Right atrium auricular region (tissue), 2 donors: ENCODE data around the gene ALAS1. TPM values are rescaled to one million over a fixed set of nuclear protein-coding genes. Genes with fewer than 3 reads are reported as not detected.
A peak's percentile ranks its signal among the peaks of the same experiment; 100 is the strongest.

Experiments
- DNase-seq: peaks from one replicate; pipeline ENCODE4 v3.0.0-alpha.2; 2019; ENCODE audit warnings: low spot score
- H3K27ac ChIP-seq, 2 donors: fragments of 200-600 bp; sonication (generic); 1 replicate in 1 of 2; 2 replicates in 1 of 2; pipeline ENCODE4 v1.5.1; 2016 to 2019
- H3K27me3 ChIP-seq, 2 donors: fragments of 200-600 bp; sonication (generic); one replicate each; pipeline versions ENCODE4 v1.5.1 to v1.6.0; 2017 to 2019
- H3K36me3 ChIP-seq: fragments of 200-600 bp; sonication (generic); one replicate; pipeline ENCODE4 v1.5.1; 2016
- H3K4me1 ChIP-seq, 2 donors: fragments of 200-600 bp; sonication (generic); one replicate each; pipeline versions ENCODE4 v1.5.1 to v1.6.0; 2017 to 2019
- H3K4me3 ChIP-seq, 2 donors: fragments of 200-600 bp; sonication (generic); 1 replicate in 1 of 2; 2 replicates in 1 of 2; pipeline ENCODE4 v1.5.1; 2017 to 2019; ENCODE audit warnings: mild to moderate bottlenecking in 1 of 2, moderate library complexity in 1 of 2
- H3K9me3 ChIP-seq, 2 donors: fragments of 200-600 bp; sonication (generic); one replicate each; pipeline ENCODE4 v1.5.1; 2019
- CTCF ChIP-seq, 2 donors: fragments of 200-600 bp; sonication (generic); IDR thresholded peaks; one replicate each; pipeline ENCODE4 v1.5.1; 2019; ENCODE audit warnings: antibody characterized with exemption in 2 of 2
- total RNA-seq, 2 donors: library from RNA; depleted of rRNA; stranded (reverse); fragments of >200 nt; gene quantifications; one replicate each; pipeline ENCODE4 v1.1.0, GENCODE V29; 2016

The ALAS1 gene
- total RNA-seq, 2 donors from 2014 or later: 69.7 to 103 TPM

DNA sequence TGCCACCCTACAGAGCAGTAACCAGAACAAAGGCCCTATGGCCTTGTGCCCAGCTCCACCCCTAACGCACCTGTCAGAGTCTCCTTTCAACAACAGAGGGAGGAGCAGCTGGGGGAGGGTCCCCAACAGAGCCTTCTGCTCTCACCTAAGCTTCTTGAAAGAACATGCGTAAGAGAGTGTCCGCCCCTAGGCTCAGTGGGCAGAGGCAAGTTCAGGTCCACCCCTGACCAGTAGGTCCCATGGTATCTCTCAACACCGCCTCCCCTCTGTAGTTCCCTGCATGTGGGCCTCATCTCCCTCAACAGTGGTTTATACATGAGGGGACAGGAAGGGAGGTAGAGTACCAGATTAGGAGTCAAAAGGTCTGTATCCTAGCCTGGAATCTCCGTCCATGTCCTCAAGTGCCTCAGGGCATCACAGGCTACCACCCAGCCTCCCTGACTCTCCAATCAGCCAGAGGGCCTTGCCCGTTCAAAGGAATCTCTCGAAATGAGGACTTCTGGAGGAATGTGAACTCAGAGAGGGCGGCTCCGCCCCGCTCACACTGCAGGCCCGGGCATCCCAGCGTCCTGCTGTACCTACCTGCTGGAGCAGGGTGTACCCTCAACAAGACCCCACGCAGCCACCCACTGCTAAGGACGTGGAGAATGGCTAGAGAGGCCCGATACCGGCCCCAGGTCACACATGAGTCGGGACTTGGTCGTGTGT, 44.4 kb upstream of the ALAS1 start:
- no peak for DNase-seq
- Histone ChIP-seq H3K4me3 (peak overlapping the region; percentile 38 to 70), H3K4me1 (peaks cover 0 to 16% of the 10 kb centered on the region in 2 donors), H3K36me3 (no peaks in the 10 kb centered on the region), H3K27ac (peak overlapping the region; percentile 83 to 87), H3K27me3 (no peaks in the 10 kb centered on the region), H3K9me3 (no peaks in the 10 kb centered on the region)
- no peak for TF ChIP-seq CTCF (IDR thresholded peaks at IDR 0.05)

- Histone ChIP-seq H3K4me1 (peaks cover 0 to 16% of the 10 kb centered on the region in 2 donors), H3K27me3 (no peaks in the 10 kb centered on the region), H3K9me3 (no peaks in the 10 kb centered on the region), H3K4me3 (peak within 1 kb of the TSS; percentile 38 to 70), H3K36me3 (no peaks in the 10 kb centered on the region), H3K27ac (peak within 1 kb of the TSS; percentile 83 to 87)
- peak; percentile 13 to 17 for TF ChIP-seq CTCF (IDR thresholded peaks at IDR 0.05)
- peak; percentile 99 for DNase-seq
Measured at GRCh38 chr3:52154135-52155094, 43.5 kb upstream of the ALAS1 start, which contains the start of gene POC1A. TSS of gene POC1A (minus strand) at chr3:52154423. CDS start at chr3:52154372, 51 bp downstream.

DNA sequence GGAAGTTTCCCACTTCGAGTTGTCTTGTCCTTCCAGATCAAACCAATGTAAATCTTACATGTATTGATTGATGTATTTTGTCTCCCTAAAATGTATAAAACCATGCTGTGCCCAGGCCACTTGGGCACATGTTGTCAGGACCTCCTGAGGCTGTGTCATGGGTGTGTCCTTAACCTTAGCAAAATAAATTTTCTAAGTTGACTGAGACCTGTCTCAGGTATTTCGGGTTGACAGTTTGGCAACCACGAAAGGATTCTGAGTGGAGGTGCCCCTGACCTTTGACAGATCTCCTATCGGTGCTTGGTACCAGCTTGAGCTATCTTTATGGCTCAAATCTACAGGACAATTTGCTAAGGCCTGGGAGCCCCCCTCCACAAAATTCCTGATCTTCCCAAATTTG, 42.0 kb upstream of the ALAS1 start:
- H3K36me3 ChIP-seq: no peaks in the 10 kb centered on the region
- no peak for DNase-seq
- H3K27ac ChIP-seq: no peak overlapping the region
- peaks cover 0 to 16% of the 10 kb centered on the region in 2 donors for H3K4me1 ChIP-seq
- H3K9me3 ChIP-seq: no peaks in the 10 kb centered on the region
- H3K27me3 ChIP-seq: no peaks in the 10 kb centered on the region
- no peak overlapping the region for H3K4me3 ChIP-seq
- TF ChIP-seq CTCF (IDR thresholded peaks at IDR 0.05): no peak

DNA sequence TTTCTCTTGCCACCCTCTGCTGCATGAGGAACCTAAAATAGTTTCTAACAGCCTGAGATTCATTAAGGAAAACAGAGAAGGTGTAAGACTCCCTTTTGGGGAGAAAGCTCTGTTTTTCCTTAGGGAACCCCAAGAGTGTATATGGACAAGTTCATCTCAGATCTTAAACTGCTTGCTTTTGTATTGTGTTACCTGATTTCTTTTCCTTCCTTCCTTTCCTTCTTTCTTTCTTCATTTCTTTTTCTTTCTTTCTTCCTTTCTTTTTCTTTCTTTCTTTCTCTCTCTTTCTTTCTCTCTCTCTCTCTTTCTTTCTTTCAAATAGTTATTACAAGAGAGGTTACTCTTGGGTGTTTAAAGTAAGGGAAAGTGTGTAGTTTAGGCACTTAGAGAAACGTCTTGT, 38.5 kb upstream of the ALAS1 start:
- TF ChIP-seq CTCF (IDR thresholded peaks at IDR 0.05): no peak
- DNase-seq: no peak
- peaks cover 0 to 5% of the 10 kb centered on the region in 2 donors for H3K4me1 ChIP-seq
- H3K4me3 ChIP-seq: no peak overlapping the region
- no peaks in the 10 kb centered on the region for H3K36me3 ChIP-seq
- no peaks in the 10 kb centered on the region for H3K27me3 ChIP-seq
- no peak overlapping the region for H3K27ac ChIP-seq
- no peaks in the 10 kb centered on the region for H3K9me3 ChIP-seq

DNA sequence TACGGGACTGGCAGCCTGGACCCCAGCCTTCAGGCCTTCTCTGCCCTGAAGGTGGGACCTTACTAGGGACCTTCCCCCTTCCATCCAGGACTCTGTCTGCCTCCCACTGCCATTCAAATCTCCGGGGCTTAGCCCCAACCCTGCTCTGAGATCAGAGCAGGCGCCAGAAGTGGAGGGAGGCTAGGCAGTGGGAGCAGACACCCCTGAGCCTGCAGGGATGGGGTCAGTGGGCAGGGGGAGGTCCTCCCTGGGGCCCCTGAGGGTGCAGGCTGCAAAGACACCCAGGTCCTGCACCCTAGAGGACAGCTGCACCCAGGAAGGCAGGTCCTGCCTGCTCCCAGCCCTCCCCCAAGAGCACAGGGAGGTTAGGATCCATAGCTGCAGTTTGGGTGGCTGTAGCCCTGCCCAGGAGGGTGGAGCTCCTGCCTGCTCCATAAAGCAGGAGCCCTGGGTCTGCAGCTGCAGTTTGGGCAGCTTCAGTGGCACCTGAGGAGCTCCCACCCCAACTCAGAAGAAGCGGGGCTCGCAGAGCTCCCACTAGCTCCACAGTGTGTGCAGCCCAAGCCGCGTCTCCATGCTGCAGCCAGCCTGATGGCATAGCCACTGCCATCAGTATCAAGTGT, 35.6 kb upstream of the ALAS1 start:
- DNase-seq: no peak
- Histone ChIP-seq H3K27me3 (no peaks in the 10 kb centered on the region), H3K36me3 (no peaks in the 10 kb centered on the region), H3K4me1 (no peaks in the 10 kb centered on the region), H3K9me3 (no peaks in the 10 kb centered on the region), H3K4me3 (no peak overlapping the region), H3K27ac (no peak overlapping the region)
- no peak for TF ChIP-seq CTCF (IDR thresholded peaks at IDR 0.05)
